ENCODE results near the gene TPK1.
A peak's percentile ranks its signal among the peaks of the same experiment; 100 is the strongest.

Gene TPK1

DNA sequence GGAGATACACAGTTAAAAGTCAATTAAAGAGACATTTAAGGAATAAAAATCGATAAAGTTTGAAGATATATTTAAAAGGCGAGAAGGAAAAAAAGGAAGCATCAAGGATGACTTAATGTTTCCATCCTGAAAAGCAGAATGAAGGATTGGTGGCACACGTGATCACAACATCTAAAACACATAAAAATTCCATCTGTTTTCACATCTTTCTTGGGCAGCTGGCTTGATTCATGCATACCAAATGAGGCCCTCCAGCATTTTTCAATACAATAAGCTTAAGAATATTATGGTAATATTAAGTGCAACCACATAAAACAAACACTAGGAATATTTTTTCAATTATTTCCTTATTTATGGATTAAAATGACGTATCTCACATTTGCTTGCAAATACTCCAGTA lies 112.6 kb downstream of the TPK1 start:
- DNase-seq (ENCODE audit: low read depth), result no peak

DNA sequence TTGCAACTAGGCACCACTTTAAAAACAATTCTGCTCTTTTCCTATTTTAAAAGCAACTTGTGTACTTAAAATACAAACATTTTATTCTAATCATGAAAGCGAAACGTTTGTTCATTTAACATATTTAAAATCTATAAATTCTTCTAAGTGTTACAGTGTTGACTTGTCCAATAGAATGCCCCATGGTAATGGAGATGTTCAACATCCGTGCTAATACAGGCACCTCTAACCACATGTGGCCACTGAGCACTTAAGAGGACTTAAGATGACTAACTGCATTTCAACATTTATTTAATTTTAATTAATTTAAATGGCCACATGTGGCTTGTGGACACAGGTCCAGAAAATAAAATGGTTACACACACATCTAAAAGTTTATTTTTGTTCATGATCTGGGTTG lies 115.1 kb downstream of the TPK1 start:
- DNase-seq (ENCODE audit: low read depth), result no peak

GRCh38 chr7:144720149-144720548 lies 115.7 kb downstream of the TPK1 start:
- DNase-seq (ENCODE audit: low read depth), result peak; percentile 24

DNA sequence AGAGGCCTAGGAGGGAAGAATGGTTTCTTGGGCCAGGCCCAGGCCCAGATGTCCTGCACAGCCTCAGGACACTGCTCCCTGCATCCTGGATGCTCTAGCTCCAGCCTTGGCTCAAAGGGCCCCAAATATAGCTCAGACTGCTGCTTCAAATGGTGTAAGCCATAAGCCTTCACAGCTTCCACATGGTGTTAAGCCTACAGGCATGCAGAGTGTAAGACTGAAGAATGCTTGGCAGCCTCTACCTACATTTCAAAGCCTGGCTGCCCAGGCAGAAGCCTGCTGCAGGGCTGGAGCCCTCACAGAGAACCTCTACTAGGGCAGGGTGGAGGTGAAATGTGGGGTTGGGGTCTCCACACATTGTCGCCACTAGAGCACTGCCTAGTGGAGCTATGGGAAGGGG lies 118.1 kb downstream of the TPK1 start:
- DNase-seq (ENCODE audit: low read depth), result no peak

DNA sequence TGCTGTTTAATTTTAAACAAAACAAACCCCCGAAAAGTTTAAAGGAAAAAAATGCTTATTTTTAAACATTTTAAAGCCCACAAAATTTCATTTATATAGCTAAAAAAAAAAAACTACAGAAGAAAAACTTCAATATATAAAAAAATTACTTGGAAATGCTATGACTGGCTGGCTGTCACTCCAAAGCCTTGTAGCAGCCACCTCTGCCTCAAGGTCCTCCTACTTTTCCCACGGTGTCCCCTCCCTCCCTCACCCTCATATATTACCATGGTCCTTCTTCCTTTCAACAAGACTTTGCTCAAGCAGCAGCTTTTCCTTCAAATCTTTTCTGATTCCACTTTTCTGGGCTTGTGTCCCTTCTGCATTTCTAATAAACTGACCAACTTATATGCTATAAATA lies 122.0 kb downstream of the TPK1 start:
- DNase-seq (ENCODE audit: low read depth), result no peak

DNA sequence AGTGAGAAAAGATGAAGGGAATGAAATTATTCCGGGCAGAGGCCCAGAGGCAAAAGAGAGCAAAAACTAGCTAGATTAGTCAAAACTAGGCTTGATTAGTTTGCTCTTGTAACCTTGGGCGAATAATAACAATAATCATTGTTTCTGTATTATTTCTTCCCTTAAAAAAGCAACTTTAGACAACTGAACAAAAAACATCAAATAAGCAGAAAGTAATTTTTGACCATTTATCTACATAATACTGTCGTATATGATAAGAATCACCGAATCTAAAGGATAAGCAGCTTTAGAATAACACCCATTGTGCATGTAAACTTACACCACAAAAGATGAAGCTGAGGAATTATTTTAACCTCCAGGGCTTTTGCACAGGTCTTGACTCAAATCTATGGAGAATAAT lies 125.1 kb downstream of the TPK1 start:
- DNase-seq (ENCODE audit: low read depth), result no peak

DNA sequence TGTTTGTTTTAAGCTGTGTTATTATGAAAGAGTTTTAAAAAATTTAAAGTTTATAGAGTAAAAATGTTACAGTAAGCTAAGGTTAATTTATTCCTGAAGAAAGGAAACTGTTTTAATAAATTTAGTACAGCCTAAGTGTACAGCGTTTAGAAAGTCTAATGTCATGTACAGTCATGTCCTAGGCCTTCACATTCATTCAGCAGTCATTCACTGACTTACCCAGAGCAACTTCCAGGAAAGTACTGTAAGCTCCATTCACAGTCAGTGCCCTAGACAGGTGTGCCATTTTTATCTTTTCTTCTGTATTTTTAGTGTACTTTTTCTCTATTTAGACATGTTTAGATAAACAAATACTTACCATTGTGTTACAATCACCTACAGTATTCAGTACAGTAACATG lies 126.8 kb downstream of the TPK1 start:
- DNase-seq (ENCODE audit: low read depth), result no peak

- DNase-seq (ENCODE audit: low read depth), result no peak
Observed at GRCh38 chr7:144691240-144691639, 144.6 kb downstream of the TPK1 start.

DNA sequence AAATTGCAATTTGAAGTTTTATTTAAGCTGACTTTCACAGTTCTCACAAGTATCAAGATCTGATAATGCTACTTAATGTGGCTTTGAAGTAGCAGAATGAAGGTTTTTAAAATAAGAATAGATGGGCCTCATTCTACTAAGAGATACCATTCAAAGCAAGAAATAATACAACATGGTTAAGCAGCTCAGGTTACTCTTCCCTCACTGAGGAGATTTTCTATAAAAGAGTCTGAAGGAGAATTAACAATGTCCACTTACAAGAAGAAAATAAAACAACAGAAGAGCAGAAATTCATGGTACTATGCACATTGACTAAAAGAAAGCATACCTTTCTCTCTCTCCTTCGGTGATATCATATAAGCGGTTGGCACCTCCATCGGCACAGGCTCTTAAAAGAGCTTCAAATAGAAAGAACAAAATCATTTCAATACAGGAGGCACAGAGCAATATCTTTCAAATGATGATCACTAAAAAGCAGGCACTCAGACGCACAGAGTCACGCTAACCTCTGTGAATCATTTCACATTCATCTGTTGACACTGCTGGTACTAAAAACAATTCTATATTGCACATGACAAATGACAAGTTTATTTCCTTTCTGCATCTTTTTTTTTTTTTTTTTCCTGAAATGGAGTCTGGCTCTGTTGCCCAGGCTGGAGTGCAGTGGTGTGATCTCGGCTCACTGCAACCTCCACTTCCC lies 153.1 kb downstream of the TPK1 start:
- no peak for DNase-seq (ENCODE audit: low read depth)

DNA sequence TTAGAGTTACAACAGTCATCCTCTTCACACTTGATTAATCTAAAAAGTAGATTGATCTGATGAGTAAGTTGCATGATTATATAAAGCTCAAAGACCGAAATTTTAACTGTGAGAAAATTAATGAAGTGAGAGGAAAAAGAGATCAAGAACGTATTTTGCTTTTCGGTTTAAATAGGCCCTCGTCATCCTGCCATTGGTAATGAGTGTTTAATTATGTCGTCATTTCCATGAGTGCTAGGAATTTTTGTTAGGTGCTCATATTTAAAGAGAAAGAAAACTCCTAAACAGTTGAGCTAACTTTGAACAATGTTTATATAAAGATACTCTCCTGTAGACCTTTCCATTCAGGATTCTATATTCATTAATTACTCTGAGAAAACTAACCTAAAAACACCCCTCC lies 159.4 kb downstream of the TPK1 start:
- DNase-seq (ENCODE audit: low read depth), result no peak

- DNase-seq (ENCODE audit: low read depth), result no peak
Observed at GRCh38 chr7:144674550-144674949, 161.3 kb downstream of the TPK1 start.

DNA sequence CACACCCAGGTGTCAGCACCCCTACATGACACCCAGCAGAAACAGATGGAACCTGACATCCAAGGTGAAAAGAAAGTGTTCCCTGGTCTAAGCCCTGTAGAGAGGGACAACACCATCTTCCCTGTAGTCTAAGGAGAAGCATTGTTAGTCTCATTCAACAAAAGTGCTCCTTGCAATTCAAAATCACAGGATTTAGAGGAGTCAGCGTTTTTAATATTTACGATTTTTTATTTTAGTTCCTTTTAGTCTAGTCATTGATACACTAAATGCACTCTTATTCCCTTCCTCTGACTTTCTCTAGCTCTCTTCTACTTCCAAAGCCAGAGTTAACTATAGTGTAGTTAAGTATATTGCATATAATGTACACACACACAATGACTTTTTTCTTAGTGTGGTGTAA lies 163.0 kb downstream of the TPK1 start:
- DNase-seq (ENCODE audit: low read depth), result no peak

DNA sequence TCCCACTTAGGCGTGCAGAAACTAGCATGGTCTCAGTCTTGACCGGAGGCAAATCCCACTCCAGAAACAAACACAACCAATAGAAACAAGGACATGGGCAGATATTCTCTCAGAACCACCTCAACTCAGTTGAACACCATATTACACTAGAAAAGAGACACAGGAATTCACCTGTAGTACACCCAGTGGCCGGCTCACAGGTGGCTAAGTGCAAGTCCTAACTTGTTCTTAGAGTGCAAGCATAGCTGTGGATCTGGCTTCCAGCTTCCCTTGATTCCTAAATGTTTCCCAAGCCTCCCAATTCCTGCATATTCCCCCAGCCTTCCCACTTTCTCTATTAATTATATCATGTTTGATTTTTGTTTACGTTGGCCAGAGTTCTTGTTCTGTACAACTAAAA lies 164.4 kb downstream of the TPK1 start:
- DNase-seq (ENCODE audit: low read depth), result no peak

DNA sequence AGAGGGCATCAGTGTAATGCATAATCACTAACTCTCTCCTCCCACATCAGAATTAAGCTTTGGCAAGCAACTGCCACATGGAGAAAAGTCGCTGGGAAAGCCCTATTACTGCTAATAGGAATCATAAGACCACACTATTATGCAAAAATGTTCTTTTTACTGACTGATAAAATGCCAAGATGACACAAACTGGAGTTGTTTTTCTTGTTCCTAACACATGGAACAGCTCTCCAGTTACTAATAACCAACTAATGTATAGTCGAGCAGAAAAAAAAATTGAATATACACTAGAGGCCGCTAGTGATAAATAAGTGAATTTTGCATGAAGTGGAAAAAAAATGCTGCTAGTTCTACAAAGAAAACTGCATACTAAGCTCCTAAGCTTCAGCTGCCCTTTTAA lies 165.6 kb downstream of the TPK1 start:
- DNase-seq (ENCODE audit: low read depth), result peak; percentile 45

DNA sequence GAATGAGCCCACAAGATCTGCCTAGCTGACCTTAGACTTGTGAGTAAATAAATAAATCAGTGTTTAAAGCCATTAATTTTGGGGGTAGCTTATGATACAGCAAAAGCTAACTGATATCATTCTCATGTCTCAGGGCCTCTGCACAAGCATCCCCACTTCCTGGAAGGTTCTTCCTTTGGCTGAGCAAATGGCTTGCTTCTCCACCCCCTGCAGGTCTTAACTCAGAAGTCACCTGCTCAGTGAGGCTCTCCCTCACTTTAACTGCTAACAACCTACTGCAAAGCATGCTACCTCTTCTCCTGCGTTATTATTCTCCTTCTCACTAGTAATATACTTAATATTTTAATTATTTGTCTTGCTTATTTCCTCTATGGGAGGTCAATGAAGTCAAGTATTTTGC lies 167.3 kb downstream of the TPK1 start:
- DNase-seq (ENCODE audit: low read depth), result no peak

GRCh38 chr7:144665689-144666381 lies 170.0 kb downstream of the TPK1 start:
- no peak for DNase-seq (ENCODE audit: low read depth)

DNA sequence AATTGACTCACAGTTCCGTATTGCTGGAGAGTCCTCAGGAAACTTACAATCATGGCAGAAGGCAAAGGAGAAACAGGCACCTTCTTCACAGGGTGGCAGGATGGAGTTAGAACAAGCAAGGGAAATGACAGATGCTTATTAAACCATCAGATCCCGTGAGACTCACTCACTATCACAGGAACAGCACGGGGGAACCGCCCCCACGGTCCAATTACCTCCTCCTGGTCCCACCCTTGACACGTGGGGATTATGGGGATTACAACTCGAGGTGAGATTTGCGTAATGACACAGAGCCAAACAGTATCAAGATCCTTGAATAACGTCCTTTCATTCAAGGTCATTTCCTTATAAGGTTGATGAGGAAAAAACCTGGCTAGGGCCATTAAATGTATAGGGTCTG lies 176.6 kb downstream of the TPK1 start:
- no peak for DNase-seq (ENCODE audit: low read depth)

DNA sequence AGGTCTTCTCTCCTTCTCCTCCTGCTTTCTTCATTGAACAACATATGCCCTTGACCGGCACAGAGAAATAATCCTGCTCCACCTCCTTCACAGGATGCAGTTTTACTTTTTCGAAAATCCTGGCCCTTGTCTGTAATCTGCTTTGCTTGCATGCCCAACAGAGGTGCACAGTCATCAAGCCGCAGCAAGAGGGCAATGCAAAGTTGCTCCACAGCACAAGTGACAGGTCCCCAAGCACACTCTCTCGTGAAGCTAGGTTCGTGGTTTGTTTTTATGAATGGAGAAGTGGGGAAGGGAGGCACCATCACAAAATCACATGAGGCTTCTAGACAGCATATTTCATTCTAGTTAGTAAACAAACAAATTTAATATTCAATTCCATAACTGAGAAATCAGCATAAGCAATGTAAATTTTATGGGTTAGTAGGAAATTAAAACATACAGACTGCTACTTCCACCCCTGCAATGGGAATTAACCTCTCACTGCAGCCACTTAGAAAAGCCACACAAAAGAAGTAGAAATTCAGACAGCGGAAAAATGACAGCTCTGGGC lies 178.8 kb downstream of the TPK1 start:
- DNase-seq (ENCODE audit: low read depth), result no peak

DNA sequence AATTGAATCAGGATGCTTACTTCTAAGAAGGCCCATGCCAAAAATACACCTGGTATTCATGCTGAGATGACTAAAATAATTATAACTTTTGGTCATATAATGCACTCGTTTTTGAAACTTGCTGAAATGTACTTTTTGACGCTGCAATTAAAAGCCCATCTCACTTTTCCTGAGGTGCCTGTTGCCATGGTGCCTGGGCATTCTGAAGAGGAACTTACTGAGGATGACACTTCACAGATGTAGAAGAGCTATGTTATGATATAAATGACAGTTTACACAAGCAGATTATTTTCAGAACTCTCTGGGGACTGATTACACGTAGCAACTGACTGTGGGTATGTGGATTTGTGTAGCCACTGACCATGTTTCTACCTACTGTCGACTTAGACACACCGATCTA lies 182.4 kb downstream of the TPK1 start:
- DNase-seq (ENCODE audit: low read depth), result no peak

DNA sequence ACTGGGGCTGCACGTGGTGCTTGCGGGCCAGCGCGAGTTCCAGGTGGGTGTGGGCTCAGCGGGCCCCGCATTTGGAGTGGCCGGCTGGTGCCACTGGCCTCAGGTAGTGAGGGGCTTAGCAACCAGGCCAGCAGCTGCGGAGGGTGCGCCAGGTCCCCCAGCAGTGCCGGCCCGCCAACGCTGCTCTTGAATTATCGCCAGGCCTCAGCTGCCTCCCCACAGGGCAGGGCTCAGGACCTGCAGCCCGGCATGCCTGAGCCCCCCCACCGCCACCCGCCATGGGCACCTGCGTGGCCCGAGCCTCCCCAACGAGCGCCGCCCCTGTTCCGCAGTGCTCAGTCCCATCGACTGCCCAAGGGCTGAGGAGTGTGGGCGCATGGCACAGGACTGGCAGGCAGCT lies 185.4 kb downstream of the TPK1 start:
- no peak for DNase-seq (ENCODE audit: low read depth)

DNA sequence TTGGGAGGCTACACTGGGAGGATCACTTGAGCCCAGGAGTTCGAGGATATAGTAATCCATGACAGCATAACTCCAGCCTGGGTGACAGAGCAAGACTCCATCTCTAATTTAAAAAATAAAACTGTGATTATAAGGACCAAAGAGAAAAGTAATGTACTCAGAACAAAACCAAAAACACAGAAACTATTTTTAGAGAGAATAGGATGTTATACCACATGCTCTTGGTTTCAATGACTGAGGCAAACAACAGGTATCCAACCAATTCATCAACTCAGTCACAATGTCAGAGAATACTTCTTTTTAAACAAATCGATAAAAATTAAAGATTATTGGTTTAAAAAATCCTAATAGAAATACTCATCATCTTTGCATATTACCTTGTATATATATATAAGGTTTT lies 186.7 kb downstream of the TPK1 start:
- no peak for DNase-seq (ENCODE audit: low read depth)

DNA sequence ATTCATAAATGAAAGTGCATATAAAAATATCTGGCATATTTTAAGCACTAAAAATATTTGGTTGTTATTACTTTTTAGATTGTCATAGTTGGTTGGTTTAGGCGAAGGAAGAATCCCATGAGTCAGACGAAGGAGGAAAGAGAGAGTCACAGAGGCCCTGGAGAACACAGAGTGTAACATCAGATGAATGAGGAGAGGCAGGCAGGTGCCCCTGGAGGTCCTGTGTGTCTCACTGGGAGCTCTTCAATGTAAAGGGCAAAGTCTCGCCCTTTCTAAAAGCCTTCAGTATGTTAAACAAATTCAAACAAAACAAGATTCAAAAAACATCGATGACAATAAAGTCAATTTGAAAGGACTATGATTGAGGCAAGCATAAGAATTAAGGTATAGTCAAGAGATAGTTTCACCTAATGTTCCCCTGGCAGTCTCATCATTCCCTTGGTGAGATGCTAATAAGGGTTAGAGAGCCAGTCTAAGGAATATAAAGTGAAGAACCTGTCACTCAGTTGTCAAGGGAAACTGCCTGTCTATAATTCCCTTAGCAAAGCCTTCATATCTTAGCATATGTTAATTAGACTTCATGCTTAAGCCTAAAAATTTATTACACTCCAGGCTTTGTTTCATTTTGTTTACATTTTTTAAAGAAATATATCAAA lies 194.3 kb downstream of the TPK1 start:
- DNase-seq (ENCODE audit: low read depth), result no peak

DNA sequence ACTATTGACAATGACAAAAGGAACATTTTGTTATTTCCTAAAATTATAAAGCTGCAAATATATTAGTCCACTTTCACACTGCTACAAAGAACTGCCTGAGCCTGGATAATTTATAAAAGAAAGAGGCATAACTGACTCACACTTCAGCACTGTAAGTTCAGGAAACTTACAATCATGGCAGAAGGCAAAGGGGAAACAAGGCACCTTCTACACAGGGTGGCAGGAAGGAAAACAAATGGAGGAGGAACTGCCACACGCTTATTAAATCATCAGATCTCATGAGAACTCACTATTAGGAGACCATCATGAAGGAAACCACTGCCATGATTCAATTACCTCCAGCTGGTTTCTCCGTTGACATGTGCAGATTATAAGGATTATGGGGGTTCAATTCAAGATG lies 203.1 kb downstream of the TPK1 start:
- no peak for DNase-seq (ENCODE audit: low read depth)

Measured in amniotic epithelial cell (primary cell).